ENCODE measurements around the gene LRRC9. TPM values are rescaled to one million over a fixed set of nuclear protein-coding genes. Genes with fewer than 3 reads are reported as not detected.
"Not testable (repeated sequence)": the region's sequence is repeated elsewhere in the genome, so short reads cannot be mapped to it uniquely, and the experiment has no call there.

LRRC9 gene
- total RNA-seq, 1 experiment from 2014 or later: not detected

GRCh38 chr14:60095231-60095630, 175.3 kb downstream of the LRRC9 start:
- Histone ChIP-seq H3K4me1 (ENCODE audit: insufficient read depth, low read length) (peaks cover 42% of the 10 kb centered on the region), H3K27me3 (ENCODE audit: low read length) (no peaks in the 10 kb centered on the region), H3F3A (ENCODE audit: low read length, unreplicated experiment) (no peaks in the 10 kb centered on the region), H3K79me2 (ENCODE audit: low read length) (peaks cover 79% of the 10 kb centered on the region), H3K9me3 (ENCODE audit: low read length) (no peaks in the 10 kb centered on the region), H3K36me3 (ENCODE audit: low read depth, low read length) (peaks cover 14% of the 10 kb centered on the region), H2AFZ (ENCODE audit: low read length) (no peak overlapping the region), H3K4me2 (ENCODE audit: low read length) (peak overlapping the region; percentile 85), H4K20me1 (ENCODE audit: low read length) (peaks cover 17% of the 10 kb centered on the region), H3K4me3 (ENCODE audit: low read length) (no peak overlapping the region), H3K27ac (ENCODE audit: low read length) (no peak overlapping the region), H3K9ac (ENCODE audit: low read length) (no peak overlapping the region), H3K9me2 (replicated peaks; ENCODE audit: low read length) (no peaks in the 10 kb centered on the region)
- intact Hi-C loops (cut with micrococcal nuclease): no loop called here
- BruUV-seq (replicated peaks): no TSS peak
- no peak for TF ChIP-seq EZH2 (IDR thresholded peaks at IDR 0.05; ENCODE audit: low read length, unreplicated experiment)
- TF ChIP-seq EZH2phosphoT487 (IDR thresholded peaks at IDR 0.05; ENCODE audit: borderline replicate concordance, low read length): no peak
- ATAC-seq: no peak
- ChIA-PET POLR2A (ENCODE audit: unreplicated experiment) (no interaction called here), CTCF (interaction anchor here (1.0 kb wide), 1 partner anchor 171 kb away, joined by 3 read pairs; no protein-coding TSS in a partner anchor)
- no peak for DNase-seq

- Histone ChIP-seq H3K27ac (ENCODE audit: low read length) (no peak overlapping the region), H3K9me2 (replicated peaks; ENCODE audit: low read length) (no peaks in the 10 kb centered on the region), H3K36me3 (ENCODE audit: low read depth, low read length) (peaks cover 14% of the 10 kb centered on the region), H3K27me3 (ENCODE audit: low read length) (no peaks in the 10 kb centered on the region), H4K20me1 (ENCODE audit: low read length) (peaks cover 17% of the 10 kb centered on the region), H2AFZ (ENCODE audit: low read length) (no peak overlapping the region), H3K4me2 (ENCODE audit: low read length) (peak overlapping the region; percentile 85), H3F3A (ENCODE audit: low read length, unreplicated experiment) (no peaks in the 10 kb centered on the region), H3K4me1 (ENCODE audit: insufficient read depth, low read length) (peaks cover 36% of the 10 kb centered on the region), H3K79me2 (ENCODE audit: low read length) (peaks cover 86% of the 10 kb centered on the region), H3K9me3 (ENCODE audit: low read length) (no peaks in the 10 kb centered on the region), H3K4me3 (ENCODE audit: low read length) (no peak overlapping the region), H3K9ac (ENCODE audit: low read length) (no peak overlapping the region)
- TF ChIP-seq EZH2phosphoT487 (IDR thresholded peaks at IDR 0.05; ENCODE audit: borderline replicate concordance, low read length) (no peak), CTCF (conservative IDR thresholded peaks at IDR 0.05; ENCODE audit: low read depth, low read length) (no peak), EZH2 (IDR thresholded peaks at IDR 0.05; ENCODE audit: low read length, unreplicated experiment) (no peak)
- intact Hi-C loops (cut with micrococcal nuclease): no loop called here
- POLR2A ChIA-PET (ENCODE audit: unreplicated experiment): interaction anchor here (0.7 kb wide), 1 partner anchor 8 kb away, joined by 9 read pairs; no protein-coding TSS in a partner anchor
- no peak for ATAC-seq
- no TSS peak for BruUV-seq (replicated peaks)
- CTCF ChIA-PET: interaction anchor here (0.6 to 1.0 kb wide), 2 partner anchors 15 to 170 kb away, joined by 3 read pairs; no protein-coding TSS in a partner anchor
- DNase-seq: peak; percentile 79
Observed at GRCh38 chr14:60095781-60096450, 176.0 kb downstream of the LRRC9 start.

GRCh38 chr14:60097974-60098373, 178.0 kb downstream of the LRRC9 start:
- Histone ChIP-seq H3K4me1 (ENCODE audit: insufficient read depth, low read length) (peaks cover 34% of the 10 kb centered on the region), H3F3A (ENCODE audit: low read length, unreplicated experiment) (no peaks in the 10 kb centered on the region), H2AFZ (ENCODE audit: low read length) (no peak overlapping the region), H3K36me3 (ENCODE audit: low read depth, low read length) (peaks cover 14% of the 10 kb centered on the region), H3K27me3 (ENCODE audit: low read length) (no peaks in the 10 kb centered on the region), H3K27ac (ENCODE audit: low read length) (no peak overlapping the region), H3K4me2 (ENCODE audit: low read length) (no peak overlapping the region), H3K4me3 (ENCODE audit: low read length) (no peak overlapping the region), H4K20me1 (ENCODE audit: low read length) (peaks cover 15% of the 10 kb centered on the region), H3K9me2 (replicated peaks; ENCODE audit: low read length) (no peaks in the 10 kb centered on the region), H3K79me2 (ENCODE audit: low read length) (peaks cover 99% of the 10 kb centered on the region), H3K9me3 (ENCODE audit: low read length) (no peaks in the 10 kb centered on the region), H3K9ac (ENCODE audit: low read length) (no peak overlapping the region)
- DNase-seq (no peak), ATAC-seq (no peak)
- TF ChIP-seq CTCF (conservative IDR thresholded peaks at IDR 0.05; ENCODE audit: low read depth, low read length) (no peak), EZH2 (IDR thresholded peaks at IDR 0.05; ENCODE audit: low read length, unreplicated experiment) (no peak), EZH2phosphoT487 (IDR thresholded peaks at IDR 0.05; ENCODE audit: borderline replicate concordance, low read length) (no peak)
- intact Hi-C loops (cut with micrococcal nuclease): no loop called here
- ChIA-PET POLR2A (ENCODE audit: unreplicated experiment) (no interaction called here), CTCF (no interaction called here)
- BruUV-seq (replicated peaks): no TSS peak

- H3K9ac ChIP-seq (ENCODE audit: low read length); POLR2A ChIA-PET (ENCODE audit: unreplicated experiment); BruUV-seq (replicated peaks); DNase-seq; ATAC-seq; H3K4me2 ChIP-seq (ENCODE audit: low read length); H3K9me3 ChIP-seq (ENCODE audit: low read length); H3K27me3 ChIP-seq (ENCODE audit: low read length); H3F3A ChIP-seq (ENCODE audit: low read length, unreplicated experiment); H4K20me1 ChIP-seq (ENCODE audit: low read length); intact Hi-C loops (cut with micrococcal nuclease); H2AFZ ChIP-seq (ENCODE audit: low read length); CTCF ChIA-PET; H3K9me2 ChIP-seq (replicated peaks; ENCODE audit: low read length); H3K27ac ChIP-seq (ENCODE audit: low read length); H3K4me3 ChIP-seq (ENCODE audit: low read length): not testable (repeated sequence)
- Histone ChIP-seq H3K79me2 (ENCODE audit: low read length) (peaks cover 97% of the 10 kb centered on the region), H3K36me3 (ENCODE audit: low read depth, low read length) (peaks cover 14% of the 10 kb centered on the region), H3K4me1 (ENCODE audit: insufficient read depth, low read length) (peaks cover 17% of the 10 kb centered on the region)
Observed at GRCh38 chr14:60099855-60100254, 179.9 kb downstream of the LRRC9 start.

Measured in PC-3 (cell line).